Measurements from ENCODE around the gene MMD. TPM values are rescaled to one million over a fixed set of nuclear protein-coding genes. Genes with fewer than 3 reads are reported as not detected.

Gene MMD
- total and polyA plus RNA-seq, 2 of the 13 experiments (the other 11 are each of a cell fraction or from before 2014, with no cell fraction given), result 121 to 225 TPM

- TF ChIP-seq RFX5 (IDR thresholded peaks at IDR 0.05; ENCODE audit: low read depth, low read length) (no peak), HDAC1 (CRISPR knock-in tag; IDR thresholded peaks at IDR 0.05) (0 out of 2 replicates have a peak, but pooled peaks have one; percentile 7), ELF4 (CRISPR knock-in tag; IDR thresholded peaks at IDR 0.05; ENCODE audit: borderline replicate concordance) (peak; percentile 89), YY1 (IDR thresholded peaks at IDR 0.05; ENCODE audit: insufficient read depth, insufficient replicate concordance, low read depth, low read length) (no peak), GATAD2A (CRISPR knock-in tag; IDR thresholded peaks at IDR 0.05) (peak; percentile 22; the same call in 1 of the 2 replicates), ISL2 (CRISPR knock-in tag; IDR thresholded peaks at IDR 0.05) (0 out of 2 replicates have a peak, but pooled peaks have one; percentile 40), CSRNP1 (CRISPR knock-in tag; IDR thresholded peaks at IDR 0.05) (no peak), ZNF781 (CRISPR knock-in tag; IDR thresholded peaks at IDR 0.05; ENCODE audit: borderline replicate concordance, not compliant biosample characterization) (no peak), SP1 (IDR thresholded peaks at IDR 0.05) (no peak), SP1 (CRISPR knock-in tag; IDR thresholded peaks at IDR 0.05) (no peak), MED13 (CRISPR knock-in tag; IDR thresholded peaks at IDR 0.05) (no peak), ARHGAP35 (CRISPR knock-in tag; IDR thresholded peaks at IDR 0.05; ENCODE audit: borderline replicate concordance) (0 out of 2 replicates have a peak, but pooled peaks have one; percentile 32), SNAPC2 (CRISPR knock-in tag; IDR thresholded peaks at IDR 0.05) (0 out of 2 replicates have a peak, but pooled peaks have one; percentile 23), HNRNPL (IDR thresholded peaks at IDR 0.05; ENCODE audit: low read depth, low read length) (0 out of 2 replicates have a peak, but pooled peaks have one; percentile 30), CENPBD1 (CRISPR knock-in tag; IDR thresholded peaks at IDR 0.05; ENCODE audit: borderline replicate concordance, low read depth) (no peak), PAF1 (CRISPR knock-in tag; IDR thresholded peaks at IDR 0.05) (peak; percentile 64), KDM4B (CRISPR knock-in tag; IDR thresholded peaks at IDR 0.05) (no peak; the same call in 1 of the 2 replicates), ZHX2 (IDR thresholded peaks at IDR 0.05; ENCODE audit: low read depth) (no peak), ZHX2 (CRISPR knock-in tag; IDR thresholded peaks at IDR 0.05; ENCODE audit: borderline replicate concordance) (peak; percentile 50; the same call in 1 of the 2 replicates), CCDC6 (CRISPR knock-in tag; IDR thresholded peaks at IDR 0.05) (peak; percentile 26; the same call in 1 of the 2 replicates), ZSCAN31 (CRISPR knock-in tag; IDR thresholded peaks at IDR 0.05; ENCODE audit: low read depth) (0 out of 2 replicates have a peak, but pooled peaks have one; percentile 71), ZC3H13 (CRISPR knock-in tag; IDR thresholded peaks at IDR 0.05) (peak; percentile 34; the same call in 1 of the 2 replicates)
These were observed 3.0 kb downstream of the MMD start (continued) for GRCh38 chr17:55418369-55419268.
